Prostate gland (tissue), 2 donors: Measurements from ENCODE around the gene AOPEP. TPM values are rescaled to one million over a fixed set of nuclear protein-coding genes. Genes with fewer than 3 reads are reported as not detected.
A peak's percentile ranks its signal among the peaks of the same experiment; 100 is the strongest.
"Not testable (repeated sequence)": the region's sequence is repeated elsewhere in the genome, so short reads cannot be mapped to it uniquely, and the experiment has no call there.

Experiments used
- DNase-seq: peaks from one replicate; pipeline ENCODE4 v3.0.0-alpha.2; 2019; ENCODE audit warnings: low spot score
- H3K27ac ChIP-seq, 2 donors: fragments of 200-600 bp; sonication (generic); 2 replicates each; pipeline ENCODE4 v1.5.1; 2017 to 2019
- H3K27me3 ChIP-seq: fragments of 200-600 bp; sonication (generic); replicated peaks from 2 replicates; pipeline ENCODE4 v1.5.1; 2019; ENCODE audit not compliant: insufficient read depth
- H3K36me3 ChIP-seq, 2 donors: fragments of 200-600 bp; sonication (generic); 1 replicate in 1 of 2; 2 replicates in 1 of 2; pipeline versions ENCODE4 v1.5.1 to v1.8.1; 2017 to 2019
- H3K4me1 ChIP-seq: fragments of 200-600 bp; sonication (generic); replicated peaks from 2 replicates; pipeline ENCODE4 v1.5.1; 2019
- H3K4me3 ChIP-seq, 2 donors: fragments of 200-600 bp; sonication (generic); 2 replicates each; pipeline ENCODE4 v1.5.1; 2017 to 2019
- H3K9me3 ChIP-seq: fragments of 200-600 bp; sonication (generic); 2 replicates; pipeline ENCODE4 v1.5.1; 2017
- CTCF ChIP-seq, 4 experiments: fragments of 200-600 bp in 2 of 4; fragments of 450-650 bp in 2 of 4; sonication (generic) in 2 of 4; IDR thresholded peaks; 1 replicate in 3 of 4; 2 replicates in 1 of 4; pipeline ENCODE4 v1.5.1; 2016 to 2019; ENCODE audit warnings: antibody characterized with exemption in 4 of 4, mild to moderate bottlenecking in 2 of 4, moderate library complexity in 2 of 4
- POLR2A ChIP-seq: fragments of 450-650 bp; IDR thresholded peaks from one replicate; pipeline ENCODE4 v1.6.1; 2016; ENCODE audit warnings: antibody characterized with exemption, mild to moderate bottlenecking
- POLR2AphosphoS5 ChIP-seq: sonication (generic); formaldehyde crosslinking; IDR thresholded peaks from one replicate; pipeline ENCODE4 v1.6.1; 2017; ENCODE audit warnings: antibody characterized with exemption
- WGBS: methylation state at CpG from one replicate; pipeline ENCODE4 v1.1.5; 2018; 5-methylcytosine and 5-hydroxymethylcytosine counted together
- intact Hi-C: fragments of 100-400 bp; cut with DNase I; formaldehyde crosslinking; loops from one replicate; pipeline ENCODE4 v1.14.2; 2022
- total RNA-seq, 2 donors: library from RNA; depleted of rRNA; stranded (reverse); fragments of >200 nt; gene quantifications; one replicate each; pipeline ENCODE4 v1.1.0, GENCODE V29; 2016

The AOPEP gene
- total RNA-seq, 2 donors from 2014 or later: 107 to 188 TPM

- H3K36me3 ChIP-seq: no peaks in the 10 kb centered on the region
- WGBS: 92% methylated on average over 13 of the region's 13 CpGs
- no peak overlapping the region for H3K27ac ChIP-seq
- H3K4me1 ChIP-seq: no peaks in the 10 kb centered on the region
- intact Hi-C loops: no loop called here
- no peak for TF ChIP-seq POLR2AphosphoS5
- TF ChIP-seq CTCF (IDR thresholded peaks at IDR 0.05): no peak
- no peak for TF ChIP-seq POLR2A
- no peak overlapping the region for H3K4me3 ChIP-seq
- H3K27me3 ChIP-seq: no peaks in the 10 kb centered on the region
- no peaks in the 10 kb centered on the region for H3K9me3 ChIP-seq
- DNase-seq: no peak
Observed at GRCh38 chr9:94872083-94872833, 145.8 kb downstream of the AOPEP start.

GRCh38 chr9:94872891-94873511, 146.5 kb downstream of the AOPEP start:
- Histone ChIP-seq H3K27me3 (no peaks in the 10 kb centered on the region), H3K36me3 (no peaks in the 10 kb centered on the region), H3K27ac (peak overlapping the region in 1 of 2 donors; percentile 14), H3K9me3 (no peaks in the 10 kb centered on the region), H3K4me3 (no peak overlapping the region), H3K4me1 (no peaks in the 10 kb centered on the region)
- intact Hi-C loops: no loop called here
- TF ChIP-seq POLR2A (no peak), CTCF (IDR thresholded peaks at IDR 0.05) (no peak), POLR2AphosphoS5 (no peak)
- DNase-seq: no peak
- WGBS: 62% methylated on average over 3 of the region's 3 CpGs

- Histone ChIP-seq H3K27ac (peak overlapping the region; percentile 20 to 45), H3K9me3 (no peaks in the 10 kb centered on the region), H3K36me3 (no peaks in the 10 kb centered on the region), H3K27me3 (no peaks in the 10 kb centered on the region), H3K4me1 (no peaks in the 10 kb centered on the region), H3K4me3 (no peak overlapping the region)
- TF ChIP-seq POLR2A: no peak
- TF ChIP-seq POLR2AphosphoS5: no peak
- no peak for TF ChIP-seq CTCF (IDR thresholded peaks at IDR 0.05)
- WGBS: 34% methylated on average over 3 of the region's 3 CpGs
- intact Hi-C loops: no loop called here
- DNase-seq: no peak
Observed at GRCh38 chr9:94874316-94874715, 147.8 kb downstream of the AOPEP start.

GRCh38 chr9:94875300-94876020, 149.0 kb downstream of the AOPEP start:
- Histone ChIP-seq H3K27me3 (no peaks in the 10 kb centered on the region), H3K36me3 (no peaks in the 10 kb centered on the region), H3K9me3 (no peaks in the 10 kb centered on the region), H3K4me1 (no peaks in the 10 kb centered on the region), H3K4me3 (no peak overlapping the region), H3K27ac (no peak overlapping the region)
- intact Hi-C loops: loop anchor here (5.0 kb wide), 1 partner anchor 37 kb away; no protein-coding TSS in a partner anchor
- no peak for DNase-seq
- TF ChIP-seq POLR2A (no peak), POLR2AphosphoS5 (no peak), CTCF (IDR thresholded peaks at IDR 0.05) (no peak)
- WGBS: 91% methylated on average over 5 of the region's 5 CpGs

GRCh38 chr9:94878804-94879203, 152.3 kb downstream of the AOPEP start:
- H3K9me3 ChIP-seq, H3K4me3 ChIP-seq, H3K27ac ChIP-seq, H3K4me1 ChIP-seq, H3K36me3 ChIP-seq, H3K27me3 ChIP-seq, DNase-seq: not testable (repeated sequence)
- WGBS: 79% methylated on average over 3 of the region's 3 CpGs
- intact Hi-C loops: loop anchor here (5.0 kb wide), 1 partner anchor 33 kb away; no protein-coding TSS in a partner anchor
